HG03097 (cell line): ENCODE measurements around the gene EIPR1.

ENCODE experiments used
- ATAC-seq: cut with Tn5 transposase; IDR thresholded peaks from one replicate; pipeline ENCODE4 v1.9.1; 2021; ENCODE audit not compliant: unreplicated experiment, low FRiP score

Gene EIPR1

DNA sequence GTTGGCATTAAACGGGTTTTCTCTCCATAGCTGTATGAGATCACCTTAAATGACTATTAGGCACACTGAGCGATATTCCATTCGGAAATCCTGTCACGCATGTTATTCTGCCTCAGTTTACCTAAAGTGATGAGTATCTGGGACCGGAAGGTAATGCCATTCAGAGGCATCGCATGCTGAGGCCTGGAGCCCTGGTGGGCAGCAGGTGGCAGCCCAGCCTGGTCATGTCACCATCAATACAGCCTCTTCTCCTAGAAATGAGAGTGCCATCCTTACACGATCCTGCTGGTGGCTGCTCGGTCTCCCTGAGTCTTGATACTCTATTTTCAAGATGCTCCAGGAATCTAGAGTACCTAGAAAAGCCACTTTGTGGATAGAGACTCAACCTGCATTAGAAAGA is 119.8 kb downstream of the EIPR1 start:
- ATAC-seq: no peak

DNA sequence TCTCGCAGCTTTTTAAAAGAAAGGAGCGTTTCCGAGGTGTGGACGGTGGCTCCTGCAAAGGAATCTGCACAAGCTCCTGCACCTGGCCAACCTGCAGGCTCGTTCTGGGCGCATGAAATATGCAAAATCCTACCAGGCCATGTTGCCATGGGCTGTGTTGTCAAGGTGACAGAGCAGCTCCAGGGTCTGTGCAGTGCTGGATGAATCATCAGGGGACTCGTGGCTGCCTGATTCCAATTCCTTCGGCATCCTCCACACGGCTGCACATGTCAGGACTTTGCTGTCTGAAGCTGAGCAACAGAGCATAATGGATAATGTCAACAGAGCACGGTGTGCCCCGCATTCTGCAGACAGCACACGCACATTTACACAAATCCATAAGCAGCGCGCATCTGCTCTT is 120.5 kb downstream of the EIPR1 start:
- ATAC-seq: no peak

DNA sequence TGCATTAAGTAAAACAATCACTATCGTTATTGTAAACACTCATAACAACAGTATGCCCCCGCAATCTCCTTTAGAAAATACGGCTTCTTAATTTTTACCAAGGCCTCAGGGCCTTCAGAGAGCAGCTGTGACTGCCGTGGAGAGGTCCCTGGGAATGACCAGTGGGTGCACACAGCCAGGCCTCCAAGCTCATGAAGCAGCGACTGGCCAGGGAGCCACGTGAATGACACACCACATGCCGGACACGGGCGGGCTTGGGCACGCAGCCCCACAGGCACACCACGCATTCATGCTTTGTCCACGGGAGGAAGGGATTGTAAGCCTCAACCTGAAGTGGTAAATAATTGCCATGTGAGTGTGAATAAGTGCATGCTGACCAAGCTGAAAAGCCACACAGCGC is 121.0 kb downstream of the EIPR1 start:
- ATAC-seq: no peak

DNA sequence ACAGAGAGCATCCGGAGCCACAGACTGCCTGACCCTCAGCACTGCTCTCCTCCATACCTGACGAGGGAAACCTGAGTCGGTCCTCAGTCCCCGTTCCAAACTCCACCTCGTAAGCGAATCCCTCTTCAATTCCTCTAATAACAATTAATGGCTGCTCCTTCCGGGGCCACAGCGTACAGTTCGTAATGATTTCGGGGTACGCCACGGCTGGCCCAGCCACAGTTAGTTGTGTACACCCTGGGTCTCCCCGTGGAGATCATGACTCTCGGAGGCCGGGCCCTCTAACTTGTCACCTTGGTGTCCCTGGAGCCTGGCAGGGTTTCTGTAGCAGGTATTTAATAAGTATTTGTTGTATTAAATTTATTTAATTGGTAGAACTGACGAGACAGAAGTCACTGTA is 121.5 kb downstream of the EIPR1 start:
- no peak for ATAC-seq

DNA sequence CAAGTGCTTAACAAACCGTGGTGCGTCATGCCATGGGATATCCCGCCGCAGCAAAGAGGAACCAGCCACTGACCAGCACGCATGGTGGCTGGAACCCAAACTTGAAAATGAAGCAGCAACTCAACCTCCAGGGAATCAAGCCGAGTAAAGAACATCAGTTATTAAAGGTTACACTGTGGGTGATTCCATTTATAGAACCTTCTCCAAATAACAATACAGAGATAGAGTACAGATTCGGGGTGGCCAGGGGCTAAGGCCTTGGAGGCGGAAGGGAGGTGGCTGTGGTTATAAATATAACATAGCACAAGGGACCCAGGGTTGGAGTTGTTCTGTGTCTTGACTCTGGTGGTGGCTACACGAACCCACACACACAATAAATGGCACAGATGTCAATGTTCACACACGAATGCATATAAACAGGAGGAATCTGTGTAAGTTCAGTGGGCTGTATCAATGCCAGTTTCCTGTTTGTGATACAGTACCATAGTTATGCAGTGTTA is 123.1 kb downstream of the EIPR1 start:
- peak; percentile 64 for ATAC-seq

DNA sequence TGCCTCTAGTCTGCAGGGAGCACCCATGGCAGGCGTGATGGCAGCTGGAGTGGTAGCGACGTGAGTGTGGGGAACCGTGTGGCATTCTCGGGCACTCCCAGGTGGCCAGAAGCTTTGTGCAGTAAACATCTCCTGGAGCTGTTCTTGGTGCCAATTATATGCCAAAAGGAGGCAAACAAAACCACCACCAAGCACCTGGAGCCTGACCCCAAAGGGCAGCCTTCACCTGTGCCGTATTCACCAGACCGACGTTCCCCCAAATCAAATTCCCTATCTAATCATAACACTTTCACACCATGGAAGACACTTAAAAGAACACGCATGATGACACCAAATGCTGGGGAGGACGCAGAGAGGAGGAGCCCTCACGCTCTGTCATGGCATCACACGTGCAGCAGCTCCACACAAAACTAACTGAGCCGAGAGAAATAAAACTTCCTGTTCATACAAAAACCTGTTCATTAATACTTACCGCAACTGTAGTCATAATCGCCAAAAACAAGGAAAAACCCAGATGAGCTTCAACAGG is 123.6 kb downstream of the EIPR1 start:
- ATAC-seq: no peak

DNA sequence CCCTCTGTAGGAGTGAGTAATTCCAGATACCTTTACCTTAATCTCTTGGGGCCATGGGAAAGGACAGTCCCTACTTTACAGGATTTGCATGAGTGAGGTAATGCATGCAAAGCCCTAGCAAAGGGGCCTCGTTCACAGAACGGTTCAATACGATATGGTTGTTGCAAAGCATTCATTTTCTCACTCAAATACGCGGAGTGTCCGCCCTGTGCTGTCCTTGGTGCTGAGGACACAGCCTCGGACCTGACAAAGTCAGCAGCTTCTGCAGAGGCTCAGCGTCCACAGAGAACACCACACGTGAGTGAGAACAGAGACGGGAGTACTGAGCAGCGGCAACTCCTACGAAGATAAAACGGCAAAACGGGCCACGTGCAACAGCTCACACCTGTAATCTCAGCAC is 125.7 kb downstream of the EIPR1 start:
- ATAC-seq: no peak

DNA sequence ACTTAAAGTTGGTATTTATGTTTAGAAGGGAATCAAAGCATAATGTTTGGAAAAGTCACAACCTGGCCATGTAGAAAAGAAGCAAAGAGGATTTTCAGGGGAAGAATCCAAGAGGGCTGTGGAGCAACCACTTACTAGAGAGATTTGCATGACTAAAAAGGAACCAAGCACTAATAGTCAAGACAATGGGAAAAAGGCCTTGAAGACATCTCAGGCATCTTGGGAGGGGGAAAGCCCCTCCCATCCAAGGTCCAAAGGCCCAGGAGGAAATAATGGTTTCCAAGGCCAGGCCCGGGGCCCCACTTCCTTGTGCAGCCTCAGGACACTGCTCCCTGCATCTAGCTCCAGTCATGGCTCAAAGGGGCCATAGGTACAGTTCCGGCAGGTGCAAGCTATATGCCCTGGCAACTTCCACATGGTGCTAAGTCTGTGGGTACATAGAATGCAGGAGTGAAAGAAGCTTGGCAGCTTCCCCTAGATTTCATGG is 128.1 kb downstream of the EIPR1 start:
- ATAC-seq: no peak

DNA sequence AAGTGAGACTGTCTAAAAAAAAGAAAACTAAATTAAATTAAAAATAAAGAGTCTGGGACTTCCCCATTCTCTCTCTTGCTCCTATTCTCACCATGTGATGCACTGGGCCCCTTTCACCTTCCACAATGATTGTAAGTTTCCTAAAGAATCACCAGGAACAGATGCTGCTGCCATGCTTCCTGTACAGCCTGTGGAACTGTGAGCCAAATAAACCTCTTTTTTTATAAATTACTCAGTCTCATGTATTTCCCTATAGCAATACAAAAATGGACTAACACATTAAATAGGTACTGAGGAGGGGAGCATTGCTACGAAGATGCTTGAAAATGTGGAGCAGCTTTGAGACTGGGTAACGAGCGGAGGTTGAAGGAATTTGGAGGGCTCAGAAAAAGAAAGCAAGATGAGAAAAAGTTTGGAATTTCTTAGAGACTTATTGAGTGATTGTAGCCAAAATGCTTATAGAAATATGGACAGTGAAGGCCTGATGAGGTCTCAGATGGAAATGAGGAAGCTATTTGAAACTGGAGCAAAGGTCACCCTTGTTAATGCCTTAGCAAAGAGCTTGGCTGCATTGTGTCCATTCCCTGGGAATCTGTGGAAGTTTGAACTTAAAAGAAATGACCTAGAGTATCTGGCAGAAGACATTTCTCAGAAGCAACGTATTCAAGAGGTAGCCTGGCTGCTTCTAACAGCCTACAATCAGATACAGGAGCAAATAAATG is 128.7 kb downstream of the EIPR1 start:
- no peak for ATAC-seq

DNA sequence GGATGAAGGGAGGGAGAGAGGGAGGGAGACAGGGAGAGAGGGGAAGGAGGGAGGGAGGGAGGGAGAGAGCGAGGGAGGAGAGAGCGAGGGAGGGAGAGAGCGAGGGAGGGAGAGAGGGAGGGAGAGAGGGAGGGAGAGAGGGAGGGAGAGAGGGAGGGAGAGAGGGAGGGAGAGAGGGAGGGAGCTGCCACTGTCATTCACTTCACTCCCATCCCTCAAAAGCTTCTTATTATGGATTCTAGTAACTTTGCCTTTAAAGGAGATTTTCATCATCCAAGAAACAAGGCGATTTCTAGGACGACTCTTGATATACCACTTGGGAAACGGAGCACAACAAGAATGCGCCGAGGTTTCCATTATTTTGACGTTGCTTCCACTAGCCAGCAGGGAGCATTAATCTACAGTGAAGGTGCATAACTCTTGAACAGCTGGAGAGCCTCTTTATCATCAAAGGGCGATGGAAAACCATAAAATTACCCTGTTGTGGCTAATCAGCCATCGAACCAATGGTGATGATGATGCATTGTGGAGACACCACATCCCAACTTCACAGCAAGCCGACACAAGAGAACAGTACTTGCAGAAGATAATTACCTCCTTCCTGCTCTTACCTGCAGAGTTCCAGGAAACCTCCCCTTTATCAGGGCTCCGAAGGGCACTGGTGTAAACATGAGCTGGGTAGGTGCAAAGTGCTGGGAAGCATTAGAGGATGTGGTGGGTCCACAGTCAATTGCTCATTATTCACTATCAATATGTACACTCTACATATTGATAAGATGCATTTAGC is 130.5 kb downstream of the EIPR1 start:
- ATAC-seq: no peak

DNA sequence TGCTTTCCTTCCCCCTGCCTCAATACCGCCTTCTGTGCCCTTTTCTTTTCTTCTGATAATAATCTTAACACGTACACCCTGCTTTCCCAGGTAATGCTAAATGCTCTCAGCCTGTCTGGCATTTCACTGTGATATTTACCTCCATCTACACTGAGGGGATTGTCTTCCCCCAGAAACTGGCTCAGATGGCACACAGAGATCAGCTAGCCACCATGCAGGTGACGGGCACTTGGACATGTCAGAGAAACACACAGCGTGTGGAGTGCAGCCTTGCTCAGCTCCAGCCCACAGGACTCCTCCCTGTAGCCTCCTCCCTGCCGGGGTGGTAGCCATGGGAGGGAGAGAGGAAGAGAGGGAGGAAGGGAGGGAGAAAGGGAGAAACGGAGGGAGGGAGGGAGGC is 131.2 kb downstream of the EIPR1 start:
- ATAC-seq: no peak

DNA sequence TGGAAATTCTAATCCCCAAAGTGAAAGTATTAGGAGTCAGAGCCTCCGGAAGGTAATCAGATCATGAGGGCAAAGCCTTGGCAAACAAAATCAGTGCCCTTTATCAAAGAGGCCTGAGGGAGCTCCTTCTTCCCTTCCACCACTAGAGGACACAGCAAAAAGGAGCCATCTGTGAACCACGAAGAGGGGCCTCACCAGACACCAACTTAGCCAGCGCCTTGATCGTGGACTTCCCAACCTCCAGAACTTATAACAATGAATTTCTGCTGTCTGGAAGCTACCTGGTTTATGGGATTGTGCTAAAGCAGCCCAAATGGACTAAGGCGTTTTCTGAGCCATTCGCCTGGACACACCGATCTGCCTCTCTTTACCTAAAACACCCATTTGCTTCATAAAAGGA is 133.1 kb downstream of the EIPR1 start:
- no peak for ATAC-seq

DNA sequence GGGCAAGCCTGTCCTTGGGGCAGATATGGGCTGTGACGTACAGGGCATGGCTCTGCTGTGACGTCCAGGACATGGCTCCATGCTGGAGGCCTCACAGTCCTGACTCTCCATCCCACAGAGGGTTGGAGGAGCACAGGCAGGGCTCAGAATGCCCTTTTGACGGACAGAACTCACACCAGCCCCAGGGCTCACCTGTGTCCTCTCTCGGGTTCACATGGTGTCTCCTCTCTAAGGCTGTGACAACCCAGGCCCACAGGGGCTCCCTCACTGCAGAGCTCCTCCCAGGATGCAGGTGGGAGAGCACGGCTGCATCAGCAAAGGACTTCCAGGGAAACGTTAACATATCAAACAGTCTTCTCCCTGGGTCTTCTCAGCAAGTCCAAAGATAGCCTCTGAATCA is 133.8 kb downstream of the EIPR1 start:
- no peak for ATAC-seq

DNA sequence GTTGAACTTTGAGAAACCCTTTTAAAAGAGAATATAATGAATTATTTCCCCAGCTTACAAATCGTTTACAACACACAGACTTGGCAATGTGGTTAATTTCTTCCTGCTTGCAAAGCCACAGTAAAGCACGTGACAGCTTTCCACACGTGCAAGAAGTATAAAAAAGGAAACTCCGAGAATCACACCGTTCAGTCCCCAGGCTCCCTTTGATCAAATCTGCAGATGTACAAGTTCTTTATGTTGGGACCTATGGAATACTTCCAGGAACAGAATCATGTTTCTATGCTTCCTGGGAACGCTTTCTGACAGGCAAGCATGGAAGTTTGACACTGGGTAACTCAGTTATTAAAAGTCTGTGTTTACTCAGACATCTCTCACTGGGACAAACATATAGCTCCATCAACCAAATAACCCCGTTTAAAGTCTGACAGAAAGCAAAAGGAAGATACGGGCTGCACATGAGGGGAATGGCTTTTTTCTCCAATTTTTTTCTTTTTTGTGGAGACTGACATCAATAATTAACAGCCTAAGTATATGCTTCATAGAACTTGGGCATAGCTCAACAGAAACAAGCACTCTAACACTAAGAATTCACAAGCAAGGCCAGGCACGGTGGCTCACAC is 134.8 kb downstream of the EIPR1 start:
- ATAC-seq: peak; percentile 48

DNA sequence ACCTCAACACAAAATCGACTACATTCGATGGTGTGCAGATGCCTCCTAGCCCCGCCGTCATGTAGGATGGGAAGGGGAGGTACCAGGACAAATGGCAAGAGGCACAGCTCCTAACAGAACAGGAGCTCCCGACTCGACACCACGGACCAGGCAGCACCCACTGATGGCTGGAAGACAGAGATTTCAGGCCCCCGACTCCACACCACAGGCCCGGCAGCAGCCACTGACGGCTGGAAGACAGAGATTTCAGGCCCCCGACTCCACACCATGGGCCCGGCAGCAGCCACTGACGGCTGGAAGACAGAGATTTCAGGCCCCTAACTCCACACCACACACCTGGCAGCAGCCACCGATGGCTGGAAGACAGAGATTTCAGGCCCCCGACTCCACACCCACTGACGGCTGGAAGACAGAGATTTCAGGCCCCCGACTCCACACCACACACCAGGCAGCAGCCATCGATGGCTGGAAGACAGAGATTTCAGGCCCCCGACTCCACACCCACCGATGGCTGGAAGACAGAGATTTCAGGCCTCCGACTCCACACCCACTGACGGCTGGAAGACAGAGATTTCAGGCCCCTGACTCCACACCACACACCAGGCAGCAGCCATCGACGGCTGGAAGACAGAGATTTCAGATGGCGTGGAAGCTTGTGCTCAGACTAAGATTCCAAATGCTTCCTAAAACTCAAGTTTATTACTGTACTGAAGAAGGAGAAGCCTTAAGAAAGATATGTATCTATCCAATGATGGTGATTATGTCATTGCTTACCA is 135.5 kb downstream of the EIPR1 start:
- no peak for ATAC-seq

DNA sequence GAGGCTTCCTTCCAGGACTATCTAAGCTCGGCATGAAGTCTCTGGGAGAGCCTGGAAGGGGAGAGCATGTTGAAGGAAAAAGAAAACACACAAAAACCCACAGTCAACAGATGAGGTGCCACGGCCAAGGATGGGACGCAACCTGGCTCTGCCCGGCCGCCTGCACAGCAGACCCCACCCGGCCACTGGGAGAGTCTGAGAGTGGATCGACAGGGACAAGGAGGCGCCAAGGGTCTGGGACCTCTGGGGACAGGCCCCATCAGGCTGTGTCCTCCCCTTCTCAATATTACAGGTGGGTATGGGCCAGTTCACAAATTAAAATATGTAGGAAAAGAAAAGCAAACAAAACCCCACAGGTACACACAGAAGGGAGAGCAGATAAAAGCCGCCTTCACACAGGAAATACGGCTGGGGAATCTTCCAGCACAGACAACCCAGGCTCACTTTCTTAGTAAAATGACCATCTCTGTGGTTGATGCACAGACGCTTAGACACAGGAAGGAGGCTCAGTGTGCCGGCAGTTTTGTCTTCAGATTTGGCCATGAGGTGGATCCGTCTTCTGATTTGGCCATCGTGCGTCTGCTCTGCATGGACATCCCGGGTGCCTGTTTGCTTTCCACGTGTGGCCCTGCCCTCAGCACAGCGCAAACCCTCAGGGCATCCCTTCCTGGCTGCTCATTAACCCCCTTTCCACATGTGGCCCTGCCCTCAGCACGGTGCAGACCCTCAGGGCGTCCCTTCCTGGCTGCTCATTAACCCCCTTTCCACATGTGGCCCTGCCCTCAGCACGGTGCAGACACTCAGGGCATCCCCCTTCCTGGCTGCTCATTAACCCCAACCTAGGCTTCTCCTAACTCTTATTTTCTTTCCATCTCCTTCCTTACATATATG is 138.4 kb downstream of the EIPR1 start:
- peak; percentile 69 for ATAC-seq

DNA sequence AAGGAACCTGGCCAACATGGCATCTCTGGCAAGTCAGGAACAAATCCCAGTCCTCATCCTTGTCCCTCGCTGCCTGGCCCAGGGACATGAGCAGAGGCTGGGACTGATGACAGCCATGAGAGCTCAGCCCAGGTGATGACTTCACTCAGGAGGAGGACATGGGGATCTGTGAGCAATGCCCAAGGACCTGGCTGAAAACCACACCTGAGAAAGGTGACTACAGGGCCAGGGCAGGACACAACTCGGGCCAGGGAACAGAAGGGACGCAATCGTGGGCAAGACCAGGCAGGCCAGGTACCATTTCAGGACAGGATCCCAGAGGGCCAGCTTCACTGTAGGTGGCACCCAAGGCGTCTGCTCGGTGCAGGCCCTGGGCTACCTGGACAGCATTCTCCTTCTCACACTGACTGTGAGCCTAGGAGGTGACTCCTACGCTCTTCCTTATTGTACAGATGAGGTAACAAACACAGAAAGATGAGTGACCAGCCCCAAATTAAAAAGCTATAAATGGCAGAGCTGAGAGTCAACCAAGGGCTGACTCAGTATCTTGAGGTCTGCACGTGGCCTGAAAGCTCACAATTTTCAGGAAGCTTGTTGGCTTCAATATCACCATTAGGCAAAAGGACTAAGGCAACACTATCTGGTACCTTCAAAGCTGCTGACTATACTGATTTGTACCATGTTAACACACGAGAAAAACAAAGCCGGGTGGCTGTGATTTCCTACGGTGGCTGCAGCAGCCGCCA is 141.1 kb downstream of the EIPR1 start:
- no peak for ATAC-seq

DNA sequence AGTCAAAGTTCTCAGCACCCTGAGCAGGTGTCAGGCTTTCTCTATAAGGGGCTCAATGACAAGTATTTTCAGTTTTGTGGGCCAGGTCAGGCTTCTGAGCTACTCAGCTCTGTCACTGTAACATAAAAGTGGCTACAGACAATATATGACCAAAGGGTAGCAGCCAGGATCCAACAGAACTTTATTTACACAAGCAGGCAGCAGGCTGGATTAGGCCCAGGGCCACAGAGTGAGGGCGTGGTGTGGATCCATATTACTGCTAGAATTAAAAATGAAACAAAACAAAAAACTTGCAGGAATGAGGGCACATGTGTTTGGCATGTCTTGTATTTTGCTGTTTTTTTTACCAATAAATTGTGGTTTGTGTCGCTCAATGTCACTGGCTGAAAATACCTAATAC is 143.7 kb downstream of the EIPR1 start:
- ATAC-seq: no peak

DNA sequence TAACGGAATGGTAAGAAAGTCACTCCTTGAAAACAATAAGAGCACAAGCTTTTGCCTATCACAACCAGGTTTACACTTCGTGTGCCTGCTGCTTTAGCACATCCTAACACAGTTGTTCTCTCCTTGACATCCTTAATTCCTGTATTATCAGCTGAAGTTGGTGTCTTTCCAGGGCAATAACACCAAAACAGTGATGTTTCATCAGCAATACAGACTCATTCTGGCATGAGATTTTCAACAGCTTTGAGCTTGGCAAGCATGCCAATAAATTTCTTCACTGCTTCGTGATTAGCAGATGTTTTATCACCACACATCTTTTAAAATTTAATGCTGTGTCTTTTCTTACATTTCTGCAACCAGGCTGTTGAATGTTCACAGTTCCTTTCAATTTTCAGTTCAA is 148.4 kb downstream of the EIPR1 start:
- no peak for ATAC-seq
